Body of pancreas (tissue), 4 donors: Measurements from ENCODE around the gene R3HDM4.

Experiments used
- CTCF ChIP-seq, 7 experiments: fragments of 450-650 bp in 4 of 7; fragments of 200-600 bp in 3 of 7; sonication (generic) in 3 of 7; IDR thresholded peaks; one replicate each; pipeline ENCODE4 v1.5.1; 2016 to 2019; ENCODE audit warnings: antibody characterized with exemption in 7 of 7
- POLR2A ChIP-seq, 3 donors: fragments of 450-650 bp; IDR thresholded peaks; one replicate each; pipeline ENCODE4 v1.6.1; 2016; ENCODE audit warnings: antibody characterized with exemption in 3 of 3, mild to moderate bottlenecking in 2 of 3

- TF ChIP-seq POLR2A (IDR thresholded peaks at IDR 0.05) = no peak
- no peak for TF ChIP-seq CTCF (IDR thresholded peaks at IDR 0.05)
Measured at GRCh38 chr19:936175-936546, 23.1 kb upstream of the R3HDM4 start.
